GM18861 (cell line): ENCODE results near the gene FEZ2.

Source experiments
- ATAC-seq: cut with Tn5 transposase; IDR thresholded peaks from one replicate; pipeline ENCODE4 v1.9.1; 2021; ENCODE audit not compliant: unreplicated experiment

Gene FEZ2

DNA sequence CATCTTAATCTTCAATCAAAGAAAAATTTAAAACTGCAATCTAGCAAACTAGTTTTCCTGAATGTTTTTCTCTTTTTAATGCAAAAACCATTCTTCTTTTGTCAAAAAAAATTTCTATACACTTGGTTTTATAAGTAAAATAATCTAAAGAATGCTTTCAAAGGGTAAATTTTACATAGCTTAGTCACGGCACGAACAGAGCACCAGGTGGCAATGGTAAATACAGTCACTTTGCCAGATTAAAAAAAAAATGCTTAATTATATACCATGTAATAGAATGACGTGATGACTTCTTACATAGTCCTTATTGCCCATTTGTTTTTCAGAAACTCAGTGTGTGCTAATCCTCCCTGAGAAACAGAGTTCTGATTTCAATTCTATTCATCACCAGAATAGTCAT, 10.4 kb downstream of the FEZ2 start:
- ATAC-seq: no peak

DNA sequence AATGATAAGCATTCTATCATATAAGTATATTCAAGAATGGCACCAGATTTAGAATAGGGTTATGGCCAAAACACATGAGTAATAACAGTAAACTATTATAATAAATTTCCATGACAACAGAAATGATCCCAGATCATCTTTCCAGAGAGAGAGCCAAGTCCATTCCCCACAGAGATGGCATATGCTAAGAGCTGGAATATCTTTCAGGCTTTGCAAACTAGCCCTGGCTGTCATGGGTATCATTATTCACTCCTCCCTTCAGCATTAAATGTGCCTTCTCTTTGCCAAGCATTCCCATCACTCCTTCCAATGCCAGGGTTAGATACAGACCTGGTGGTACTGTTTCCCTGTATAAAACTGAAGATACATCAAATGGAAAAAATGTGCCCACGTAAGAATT, 10.9 kb downstream of the FEZ2 start:
- no peak for ATAC-seq

DNA sequence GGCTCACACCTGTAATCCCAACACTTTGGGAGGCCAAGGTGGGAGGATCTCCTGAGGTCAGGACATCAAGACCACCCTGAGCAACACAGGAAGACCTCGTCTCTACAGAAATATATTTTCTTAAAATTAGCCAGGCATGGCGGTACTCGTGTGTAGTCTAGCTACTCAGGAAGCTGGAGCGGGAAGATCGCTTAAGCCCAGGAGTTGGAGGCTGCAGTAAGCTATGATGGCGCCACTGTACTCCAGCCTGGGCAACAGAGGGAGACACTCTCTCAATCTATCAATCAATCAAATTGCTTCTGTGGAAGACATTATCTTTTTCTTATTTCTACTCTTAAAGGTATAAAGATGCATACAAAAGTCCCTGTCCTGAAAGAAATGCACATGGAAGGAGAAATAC, 11.3 kb downstream of the FEZ2 start:
- no peak for ATAC-seq

DNA sequence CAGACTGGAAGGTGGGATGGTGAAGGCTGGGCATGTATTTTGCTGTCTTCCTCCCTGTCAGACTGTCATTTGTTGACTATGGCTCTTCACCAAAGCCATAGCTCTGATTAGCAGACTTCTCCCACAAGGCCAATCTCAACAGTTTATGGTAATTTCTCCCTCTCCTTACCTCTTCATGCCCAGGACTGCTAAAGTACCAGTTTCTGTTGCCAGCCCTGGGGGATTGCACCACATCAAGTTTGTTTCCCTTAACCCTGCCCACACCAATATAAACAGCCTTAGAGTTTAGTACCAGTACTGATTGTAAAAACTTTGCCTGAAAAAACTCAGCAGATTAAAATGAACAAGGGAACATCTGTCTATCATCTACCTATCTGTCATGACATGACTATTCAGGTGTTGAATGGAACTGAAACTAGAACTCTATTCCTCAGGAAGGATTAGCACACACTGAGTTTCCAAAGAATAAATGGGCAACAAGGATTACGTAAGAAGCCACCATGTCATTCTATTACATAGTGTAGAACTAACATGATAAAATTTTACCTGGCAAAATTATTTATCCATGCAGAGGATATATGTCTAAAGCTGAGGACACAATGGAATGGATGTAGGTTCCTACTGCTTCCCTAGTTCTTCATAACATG, 13.7 kb downstream of the FEZ2 start:
- no peak for ATAC-seq

DNA sequence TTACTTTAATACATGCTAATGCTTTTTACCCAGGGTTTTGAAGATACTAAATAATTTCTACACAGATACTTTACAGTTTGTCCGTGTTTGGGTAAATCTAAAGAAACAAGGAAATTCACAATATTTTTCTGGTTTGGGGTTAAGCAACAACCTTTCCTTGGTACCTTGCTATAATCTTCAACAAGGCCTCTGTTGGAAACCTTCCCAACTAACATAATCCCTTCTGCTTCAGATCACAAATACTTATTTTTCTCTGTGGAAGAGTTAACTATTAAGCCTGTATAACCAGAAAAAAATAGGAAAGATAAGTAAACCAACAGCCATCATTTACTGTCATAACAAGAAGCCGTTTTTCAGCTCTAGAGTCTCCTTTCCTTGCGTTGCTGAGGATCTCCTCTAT, 15.0 kb downstream of the FEZ2 start:
- ATAC-seq: no peak

DNA sequence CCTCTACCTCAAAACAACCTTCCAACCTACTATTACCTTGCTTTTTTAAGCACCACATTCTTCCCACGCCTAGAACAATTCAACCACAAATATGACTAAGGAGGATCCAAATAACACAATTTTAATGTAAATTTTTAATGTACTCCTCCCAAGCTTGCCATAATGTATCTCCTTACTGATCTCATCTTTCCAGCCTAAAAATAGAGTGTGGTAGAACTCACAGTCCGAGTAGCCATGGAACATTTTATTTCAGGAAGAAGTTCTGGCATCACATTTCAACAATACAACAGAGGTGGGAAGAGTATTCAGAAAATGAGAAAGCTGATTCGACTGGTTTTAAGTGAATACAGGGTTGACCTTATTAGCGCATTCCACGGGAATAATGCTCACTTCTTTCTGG, 15.4 kb downstream of the FEZ2 start:
- no peak for ATAC-seq

DNA sequence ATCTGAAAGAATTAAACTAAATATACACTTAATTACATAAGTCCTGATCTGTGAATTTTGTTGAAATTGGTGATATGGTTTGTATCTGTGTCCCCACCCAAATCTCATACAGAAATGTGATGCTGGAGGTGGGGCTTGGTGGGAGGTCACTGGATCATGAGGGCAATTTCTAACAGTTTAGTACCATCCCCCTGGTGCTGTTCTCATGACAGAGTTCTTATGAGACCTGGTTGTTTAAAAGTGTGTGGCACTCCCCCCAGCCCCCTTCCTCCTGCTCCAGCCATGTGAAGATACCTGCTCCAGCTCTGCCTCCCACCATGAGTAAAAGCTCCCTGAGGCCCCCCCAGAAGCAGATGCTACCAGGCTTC, 18.7 kb downstream of the FEZ2 start:
- ATAC-seq: no peak

DNA sequence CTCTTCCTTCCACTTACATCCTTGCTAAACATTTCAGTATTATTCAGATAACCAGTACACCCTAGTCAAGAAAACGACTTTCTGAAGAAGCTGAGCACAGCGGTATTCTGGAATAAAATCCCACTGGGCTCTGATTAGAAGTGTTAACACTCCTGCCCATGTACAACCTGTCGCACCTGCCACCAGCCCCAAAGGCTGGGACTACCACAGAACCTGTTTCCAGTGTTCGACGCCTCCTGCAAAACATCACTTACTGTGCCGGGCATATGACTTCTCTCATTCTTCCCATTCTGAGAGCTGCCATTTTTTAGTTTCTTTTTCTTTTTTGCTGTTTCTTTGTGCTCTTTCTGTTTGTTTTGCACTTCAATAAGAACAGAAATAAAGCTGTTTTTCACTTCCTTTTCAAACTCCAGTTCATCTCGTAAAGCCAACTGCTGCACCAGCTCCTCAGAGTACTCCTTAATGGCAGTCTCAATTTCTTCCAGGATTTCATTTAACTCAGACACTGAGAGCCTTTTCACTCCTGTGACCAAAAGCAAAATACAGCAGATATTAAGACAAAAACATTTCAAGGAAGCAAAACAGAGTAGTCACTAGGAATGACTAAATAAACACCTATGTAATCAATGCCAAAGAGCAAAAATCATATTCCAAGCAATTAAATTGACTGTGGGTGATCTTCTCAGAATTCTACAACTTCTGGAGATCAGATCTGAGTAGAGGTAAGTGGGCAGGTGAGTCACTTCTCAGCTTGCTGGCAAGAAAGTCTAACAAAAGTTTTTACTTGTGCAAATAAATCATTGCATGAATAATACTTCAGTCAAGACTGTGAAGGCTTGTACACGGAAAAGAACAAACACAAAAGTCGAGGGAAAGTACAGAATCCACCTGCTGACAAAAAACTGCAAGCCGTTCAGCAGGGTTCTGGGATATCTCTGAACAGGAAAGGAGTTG, 19.3 kb downstream of the FEZ2 start:
- no peak for ATAC-seq

DNA sequence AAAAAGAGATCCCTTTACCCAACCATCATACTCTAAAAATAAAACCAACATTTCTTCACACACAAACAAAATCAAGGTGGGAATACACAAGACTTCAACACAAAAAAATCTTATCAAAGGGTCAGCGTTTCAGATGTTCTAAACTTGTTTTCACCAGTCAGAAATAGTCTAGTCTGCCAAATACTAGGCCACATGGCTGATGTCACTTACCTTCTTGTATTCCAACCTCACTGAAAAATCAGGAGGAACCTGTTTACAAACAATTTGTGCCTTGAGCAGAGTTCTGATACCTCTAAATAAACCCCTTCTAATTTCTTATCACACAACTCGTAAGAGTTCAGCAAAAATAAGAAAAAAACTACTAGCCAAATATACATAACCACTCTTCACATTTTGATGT, 20.1 kb downstream of the FEZ2 start:
- ATAC-seq: no peak

DNA sequence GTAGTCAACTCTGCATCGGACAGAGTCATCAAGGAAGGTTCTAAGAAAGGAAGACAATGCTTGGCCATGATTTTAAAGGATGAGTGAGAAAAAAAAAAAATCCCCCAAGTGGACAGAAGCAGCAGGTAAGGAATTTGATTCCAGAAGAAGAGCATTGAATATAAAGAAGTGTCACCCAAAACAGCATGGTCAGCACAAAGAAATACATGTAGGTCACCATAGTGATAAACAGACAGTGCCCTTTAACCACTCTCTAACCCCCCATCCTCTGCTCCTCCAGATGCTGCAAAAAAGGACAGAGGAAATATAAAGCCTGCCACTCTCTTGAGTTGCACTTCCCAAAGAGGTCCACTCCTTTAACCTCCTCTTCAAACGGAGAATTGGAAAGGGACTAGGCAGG, 23.4 kb downstream of the FEZ2 start:
- no peak for ATAC-seq

DNA sequence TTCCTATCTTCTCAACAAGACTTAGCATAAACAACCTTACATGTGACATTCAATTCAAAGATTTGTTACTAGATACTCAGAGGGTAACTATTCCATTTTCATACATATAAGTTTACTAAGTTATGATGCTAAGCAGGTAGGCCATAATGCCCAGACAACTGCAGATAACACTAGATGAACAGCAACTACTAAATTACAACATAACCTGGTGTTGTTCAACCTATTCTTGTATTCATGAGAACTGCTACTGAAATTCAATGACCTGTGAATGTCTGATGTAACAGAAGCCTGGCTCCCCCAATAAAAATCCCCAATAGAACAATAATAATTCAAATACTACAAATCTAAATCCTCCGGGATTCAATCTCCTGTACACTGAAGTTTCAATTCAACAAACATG, 24.8 kb downstream of the FEZ2 start:
- ATAC-seq: no peak

DNA sequence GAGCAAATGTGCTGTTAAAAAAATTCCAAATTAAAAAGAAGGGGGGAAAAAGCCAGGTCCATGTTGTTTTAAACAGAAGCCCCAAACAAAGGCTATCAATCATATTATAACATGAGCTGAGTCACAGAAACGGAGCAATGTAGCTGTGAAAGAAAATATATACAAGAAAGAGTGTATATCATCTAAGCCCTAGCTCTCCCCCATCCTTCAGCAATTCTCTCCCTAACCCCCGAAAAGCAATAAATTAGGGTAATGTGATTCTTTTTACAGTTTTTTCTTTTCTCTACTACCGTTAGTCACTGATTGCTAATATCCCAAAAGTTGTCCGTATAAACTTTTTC, 25.3 kb downstream of the FEZ2 start:
- no peak for ATAC-seq

DNA sequence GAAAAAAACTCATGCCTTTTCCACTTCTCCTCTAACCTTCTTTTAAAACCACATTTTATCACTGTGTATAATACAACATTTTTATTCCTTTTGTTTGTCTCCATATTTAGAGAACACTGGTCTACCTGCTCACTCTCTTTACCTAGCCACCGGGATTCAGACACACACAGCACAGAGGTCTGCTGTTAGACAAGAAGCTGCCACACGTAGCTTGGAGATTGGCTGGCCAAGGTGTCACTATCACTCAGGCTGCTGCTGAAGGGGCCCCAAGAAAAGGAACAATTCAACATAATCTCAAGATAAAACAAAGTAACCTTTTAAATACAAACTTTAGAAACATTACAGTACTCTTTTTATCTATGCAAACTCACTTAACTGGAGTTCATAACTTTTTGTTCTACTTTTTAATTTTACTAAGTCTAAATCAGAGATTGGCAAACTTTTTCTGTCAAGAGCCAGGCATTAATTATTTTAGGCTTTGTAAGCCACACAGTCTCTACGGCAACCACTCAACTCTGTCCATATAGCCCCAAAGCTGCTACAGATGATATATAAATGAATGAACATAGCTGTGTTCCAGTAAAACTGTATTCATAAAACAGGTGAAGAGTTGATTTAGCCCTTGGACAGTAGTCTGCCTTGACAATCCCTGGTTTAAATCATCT, 25.8 kb downstream of the FEZ2 start:
- ATAC-seq: no peak

DNA sequence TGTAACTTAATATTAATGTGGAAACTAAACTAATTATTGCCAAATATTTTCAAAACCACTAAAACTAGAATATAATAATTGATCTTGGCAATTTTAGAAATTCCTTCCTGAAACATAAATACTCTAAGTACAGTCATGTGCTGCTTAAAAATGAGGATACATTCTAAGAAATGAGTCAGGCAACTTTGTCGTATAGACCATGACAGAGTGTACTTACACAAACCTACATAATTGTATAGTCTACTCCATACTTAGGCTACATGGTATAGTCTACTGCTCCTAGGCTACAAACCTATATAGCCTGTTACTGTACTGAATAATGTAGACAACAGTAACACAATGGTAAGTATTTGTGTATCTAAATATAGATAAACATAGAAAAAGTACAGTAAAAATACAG, 27.6 kb downstream of the FEZ2 start:
- ATAC-seq: no peak

DNA sequence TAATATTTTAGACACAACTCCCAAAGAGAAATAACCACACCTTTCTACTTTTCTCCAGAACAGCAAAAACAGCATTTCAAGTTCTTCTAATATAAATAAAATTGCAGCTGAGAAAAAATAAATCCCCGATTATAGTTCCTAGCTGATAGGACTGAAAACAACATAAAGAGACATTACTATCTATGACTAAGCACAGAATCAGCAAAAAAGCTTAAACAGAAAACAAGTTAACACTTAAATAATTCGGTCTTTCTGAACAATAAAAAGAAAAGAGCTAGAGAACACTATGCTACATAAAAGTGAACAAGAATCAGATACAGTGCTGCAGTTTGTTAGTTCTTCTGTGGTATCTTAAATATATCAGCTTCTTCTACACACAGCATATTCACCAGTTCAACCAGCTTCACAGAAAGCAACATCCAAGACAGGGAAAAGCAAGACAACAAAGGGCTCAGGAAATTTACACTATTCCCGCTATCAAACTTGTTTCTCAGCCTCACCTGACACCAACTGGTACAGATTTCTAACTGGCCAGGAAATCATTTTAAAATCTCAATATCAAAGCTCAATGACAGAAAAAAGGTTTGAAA, 28.6 kb downstream of the FEZ2 start:
- no peak for ATAC-seq

DNA sequence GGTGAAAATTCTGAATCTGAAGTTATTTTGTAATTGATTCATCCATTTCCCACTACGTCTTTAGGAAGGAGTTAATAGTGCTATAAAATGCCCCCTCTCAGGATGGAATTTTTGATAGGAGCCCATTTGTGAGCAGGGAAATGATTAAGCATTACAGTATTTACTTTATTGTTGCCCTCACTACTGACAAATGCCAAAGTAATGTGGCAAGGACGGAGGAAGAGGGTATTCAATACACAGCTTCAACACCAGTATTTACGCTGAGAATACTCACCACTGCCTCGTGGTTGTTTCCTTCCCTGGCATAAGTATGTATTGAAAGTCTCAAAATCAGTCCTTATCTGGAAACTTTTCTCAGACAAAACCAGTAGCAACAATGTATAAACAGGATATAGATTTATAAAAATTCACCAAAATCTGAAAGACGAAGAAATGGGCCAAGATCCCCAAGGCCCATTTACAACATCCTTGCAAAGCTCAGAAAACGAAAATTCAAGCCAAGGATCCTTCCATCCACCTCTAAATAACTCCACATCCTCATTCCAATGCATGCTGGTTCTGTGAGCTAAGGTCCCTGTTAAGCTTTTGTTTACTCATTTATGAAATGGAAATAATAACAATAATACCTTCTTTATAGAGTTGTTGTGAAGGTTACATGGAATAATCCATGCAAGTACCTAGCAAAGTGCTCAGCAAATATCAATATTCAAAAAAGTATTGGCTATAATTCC, 29.3 kb downstream of the FEZ2 start:
- ATAC-seq: no peak

DNA sequence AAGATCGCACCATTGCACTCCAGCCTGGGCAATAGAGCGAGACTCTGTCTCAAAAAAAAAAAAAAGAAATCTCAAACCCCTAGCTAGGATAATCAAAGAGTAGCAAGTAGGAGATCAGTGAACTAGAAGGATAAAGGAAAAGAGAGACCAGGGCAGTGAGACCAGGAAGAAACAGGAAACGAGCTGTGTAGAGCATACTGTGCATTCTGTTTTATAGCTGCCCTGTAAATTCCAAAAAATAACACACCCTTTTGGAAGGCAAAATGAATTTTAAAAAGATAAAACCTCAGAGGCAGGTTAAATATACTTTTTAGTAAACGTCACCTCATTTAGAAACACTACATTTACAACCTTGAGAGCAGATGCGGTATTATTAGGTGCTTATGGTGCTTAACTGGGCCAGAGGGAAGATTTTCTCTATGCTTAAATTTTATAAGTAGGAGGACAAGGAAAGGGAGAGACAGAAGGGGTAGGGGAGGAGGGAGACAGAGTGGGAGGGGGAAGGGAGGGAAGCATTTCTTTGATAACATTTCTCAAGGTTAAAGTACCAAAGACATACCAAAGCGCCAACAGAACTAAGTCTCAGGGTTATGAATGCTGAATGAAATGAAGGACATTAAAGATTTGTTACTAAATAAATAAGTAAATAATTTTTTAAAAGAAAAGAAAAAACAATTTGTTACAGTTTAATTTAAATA, 30.1 kb downstream of the FEZ2 start:
- no peak for ATAC-seq

DNA sequence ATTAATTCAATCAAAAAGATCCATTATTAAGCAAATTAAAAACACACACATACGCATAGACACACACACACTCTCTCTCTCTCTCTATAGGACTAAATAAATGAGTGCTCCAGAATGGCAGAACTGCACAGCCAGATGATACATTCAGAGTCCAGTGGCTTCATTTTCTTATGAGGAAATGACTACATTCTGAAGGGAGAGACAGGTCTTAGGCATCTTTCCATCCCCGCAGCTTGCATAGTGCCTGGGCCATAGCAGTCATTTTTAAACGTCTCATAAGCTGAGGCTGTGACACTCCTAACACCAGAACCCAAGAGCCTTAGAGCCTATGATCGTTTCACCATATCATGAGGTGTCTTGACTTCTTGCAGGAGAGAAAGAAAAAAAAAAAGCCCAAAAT, 31.1 kb downstream of the FEZ2 start:
- no peak for ATAC-seq

DNA sequence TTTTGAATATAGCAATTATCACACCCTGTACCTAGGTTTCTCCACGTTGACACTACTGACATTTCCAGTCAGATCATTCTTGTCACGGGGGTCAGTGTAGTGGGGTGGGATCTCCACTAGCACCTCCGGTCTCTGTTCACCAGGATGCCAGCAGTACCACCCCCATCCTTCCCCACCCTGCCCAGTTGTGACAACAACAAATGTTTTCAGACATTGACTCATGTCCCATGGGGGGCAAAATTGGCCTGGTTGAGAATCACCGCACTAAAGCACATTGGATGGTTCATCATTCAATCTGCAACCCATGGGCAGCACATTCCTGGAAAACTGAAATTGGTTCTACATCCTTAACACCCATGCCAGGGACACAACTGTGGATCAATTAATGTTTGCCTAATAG, 32.3 kb downstream of the FEZ2 start:
- no peak for ATAC-seq

DNA sequence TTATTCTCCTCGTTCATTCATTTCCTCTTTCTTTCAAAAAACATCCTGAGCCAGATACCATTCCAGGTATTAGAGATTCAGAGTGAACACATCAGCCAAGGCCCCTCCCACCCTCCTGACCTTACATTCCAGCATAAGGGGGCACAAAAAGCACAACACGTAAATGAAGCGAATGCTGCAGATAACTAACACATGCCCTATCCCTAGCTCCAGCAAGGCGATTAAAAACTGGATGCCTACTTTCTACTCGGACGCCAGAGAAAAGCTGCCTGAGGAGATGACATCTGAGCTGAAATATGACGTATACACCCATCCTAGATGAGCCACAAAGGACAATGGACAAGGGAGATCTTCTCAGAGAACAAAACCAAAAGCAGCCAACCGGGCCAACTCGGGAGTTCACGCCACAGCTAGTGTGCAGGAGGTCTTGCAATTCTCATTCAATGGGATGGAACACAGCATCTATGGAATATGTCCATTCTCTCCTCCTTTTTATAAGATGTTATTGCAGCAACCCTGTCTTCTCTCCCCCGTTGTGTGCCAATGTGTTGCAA, 33.5 kb downstream of the FEZ2 start:
- ATAC-seq: no peak
